ENCODE measurements around the gene ITFG1.
"Not testable (repeated sequence)": the region's sequence is repeated elsewhere in the genome, so short reads cannot be mapped to it uniquely, and the experiment has no call there.

ITFG1 gene

GRCh38 chr16:47473792-47474191 is 12.9 kb upstream of the ITFG1 start:
- TF ChIP-seq, protein P1, sequence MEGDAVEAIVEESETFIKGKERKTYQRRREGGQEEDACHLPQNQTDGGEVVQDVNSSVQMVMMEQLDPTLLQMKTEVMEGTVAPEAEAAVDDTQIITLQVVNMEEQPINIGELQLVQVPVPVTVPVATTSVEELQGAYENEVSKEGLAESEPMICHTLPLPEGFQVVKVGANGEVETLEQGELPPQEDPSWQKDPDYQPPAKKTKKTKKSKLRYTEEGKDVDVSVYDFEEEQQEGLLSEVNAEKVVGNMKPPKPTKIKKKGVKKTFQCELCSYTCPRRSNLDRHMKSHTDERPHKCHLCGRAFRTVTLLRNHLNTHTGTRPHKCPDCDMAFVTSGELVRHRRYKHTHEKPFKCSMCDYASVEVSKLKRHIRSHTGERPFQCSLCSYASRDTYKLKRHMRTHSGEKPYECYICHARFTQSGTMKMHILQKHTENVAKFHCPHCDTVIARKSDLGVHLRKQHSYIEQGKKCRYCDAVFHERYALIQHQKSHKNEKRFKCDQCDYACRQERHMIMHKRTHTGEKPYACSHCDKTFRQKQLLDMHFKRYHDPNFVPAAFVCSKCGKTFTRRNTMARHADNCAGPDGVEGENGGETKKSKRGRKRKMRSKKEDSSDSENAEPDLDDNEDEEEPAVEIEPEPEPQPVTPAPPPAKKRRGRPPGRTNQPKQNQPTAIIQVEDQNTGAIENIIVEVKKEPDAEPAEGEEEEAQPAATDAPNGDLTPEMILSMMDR (IDR thresholded peaks at IDR 0.05) = no peak
- no peak for DNase-seq (ENCODE audit: low spot score)
- no peak overlapping the region for H3K27ac ChIP-seq

GRCh38 chr16:47473004-47473403 is 12.1 kb upstream of the ITFG1 start:
- H3K4me3 ChIP-seq; DNase-seq (ENCODE audit: low spot score); H3K27ac ChIP-seq: not testable (repeated sequence)

More at GRCh38 chr16:47473792-47474191, 12.9 kb upstream of the ITFG1 start:
- H3K4me3 ChIP-seq = no peak overlapping the region

- TF ChIP-seq, protein P1 (IDR thresholded peaks at IDR 0.05) = no peak
- DNase-seq (ENCODE audit: low spot score) = no peak
- no peak overlapping the region for H3K4me3 ChIP-seq
- H3K27ac ChIP-seq = no peak overlapping the region
Observed at GRCh38 chr16:47470810-47471209, 9.9 kb upstream of the ITFG1 start.

- TF ChIP-seq, protein P1 (IDR thresholded peaks at IDR 0.05) = no peak
- DNase-seq (ENCODE audit: low spot score) = no peak
- no peak overlapping the region for H3K27ac ChIP-seq
Observed at GRCh38 chr16:47470211-47470610, 9.3 kb upstream of the ITFG1 start.

DNA sequence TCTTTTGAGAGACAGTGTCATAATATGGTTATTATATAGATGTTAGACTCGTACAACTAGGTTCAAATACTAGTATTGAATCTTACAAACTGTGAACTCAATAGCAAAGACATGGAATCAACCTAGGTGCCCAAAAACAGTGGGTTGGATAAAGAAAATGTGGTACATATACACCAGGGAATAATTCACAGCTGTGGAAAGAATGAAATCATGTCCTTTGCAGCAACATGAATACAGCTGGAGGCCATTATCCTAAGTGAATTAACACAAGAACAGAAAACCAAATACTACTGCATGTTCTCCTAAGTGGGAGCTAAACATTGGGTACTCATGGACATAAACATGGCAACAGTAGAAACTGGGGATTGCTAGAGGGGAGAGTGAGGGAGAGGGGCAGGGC is 8.4 kb upstream of the ITFG1 start:
- no peak for DNase-seq (ENCODE audit: low spot score)
- Histone ChIP-seq H3K27ac (no peak overlapping the region), H3K4me3 (no peak overlapping the region)
- TF ChIP-seq, protein P1 (IDR thresholded peaks at IDR 0.05) = no peak

More at GRCh38 chr16:47470211-47470610, 9.3 kb upstream of the ITFG1 start:
- H3K4me3 ChIP-seq = no peak overlapping the region

GRCh38 chr16:47468070-47468689 is 7.3 kb upstream of the ITFG1 start:
- H3K27ac ChIP-seq; DNase-seq (ENCODE audit: low spot score); H3K4me3 ChIP-seq: not testable (repeated sequence)

DNA sequence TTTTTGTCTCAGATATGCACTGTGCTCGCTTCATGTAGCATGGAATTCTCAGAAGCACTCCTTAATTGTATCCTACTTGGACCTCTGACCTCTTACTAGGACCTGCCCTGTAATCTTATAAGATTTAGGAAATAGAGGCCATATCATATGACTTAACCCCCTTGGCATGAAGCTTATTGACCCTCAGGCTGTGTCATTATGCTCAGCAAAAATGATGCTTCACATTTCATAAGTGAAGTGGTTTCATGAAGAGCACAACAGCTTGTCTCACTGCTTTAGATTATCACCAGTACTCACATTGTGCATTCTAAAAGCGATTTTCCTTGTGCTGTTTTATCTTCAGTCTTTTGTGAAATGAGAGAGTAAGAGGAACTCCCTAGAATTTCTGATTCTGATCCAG is 6.6 kb upstream of the ITFG1 start:
- no peak overlapping the region for H3K27ac ChIP-seq
- no peak for DNase-seq (ENCODE audit: low spot score)
- H3K4me3 ChIP-seq = no peak overlapping the region
- TF ChIP-seq, protein P1 (IDR thresholded peaks at IDR 0.05) = no peak

DNA sequence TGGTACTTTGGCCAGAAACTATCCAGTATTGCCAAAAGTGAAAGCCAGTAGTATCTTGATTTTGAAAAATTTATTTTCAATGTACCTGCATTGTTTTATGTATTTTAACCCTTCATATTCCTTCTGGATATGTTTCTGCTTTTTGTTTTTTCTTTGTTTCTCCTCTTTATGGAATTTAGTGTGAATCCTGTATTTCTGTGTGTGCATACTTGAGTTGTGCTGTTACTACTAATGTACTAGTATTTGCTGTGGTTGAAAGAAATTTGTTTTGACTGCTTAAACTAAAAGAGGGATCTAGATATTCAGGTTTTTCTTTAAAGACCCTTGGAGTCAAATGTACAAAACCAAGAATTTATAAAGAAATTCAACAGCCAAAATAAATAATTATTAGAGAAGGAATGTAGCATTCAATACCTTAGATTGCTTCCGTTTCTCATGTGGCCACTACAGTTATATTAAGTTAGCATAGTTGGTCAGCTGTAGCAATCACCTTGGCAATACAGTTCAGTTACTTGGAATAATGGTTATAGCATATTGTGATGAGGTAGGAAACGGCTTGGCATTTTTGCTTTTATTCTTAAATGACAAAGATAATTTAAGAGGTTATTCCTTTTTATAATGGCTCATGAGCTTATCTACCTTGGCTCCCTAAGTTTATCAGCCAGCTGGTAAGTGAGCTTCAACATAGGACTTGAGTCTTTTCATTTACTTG is 5.2 kb upstream of the ITFG1 start:
- DNase-seq (ENCODE audit: low spot score) = no peak

More for the DNA sequence above, 5.2 kb upstream of the ITFG1 start:
- H3K4me3 ChIP-seq = no peak overlapping the region
- TF ChIP-seq, protein P1 (IDR thresholded peaks at IDR 0.05) = no peak
- no peak overlapping the region for H3K27ac ChIP-seq

All from coronary artery (tissue), 2 donors.